Muscle layer of colon (tissue), 2 donors: ENCODE results near the gene DCDC2.
"Not testable (repeated sequence)": the region's sequence is repeated elsewhere in the genome, so short reads cannot be mapped to it uniquely, and the experiment has no call there.

Experiments
- H3K27ac ChIP-seq: one replicate; pipeline ENCODE4 v1.7.0; 2013; ENCODE audit warnings: low read depth, mild to moderate bottlenecking, low read length, moderate library complexity
- H3K27me3 ChIP-seq, 2 donors: one replicate each; pipeline ENCODE4 v1.7.0; 2013; ENCODE audit warnings: low read length in 2 of 2, mild to moderate bottlenecking in 2 of 2; ENCODE audit not compliant: insufficient read depth in 2 of 2, control insufficient read depth in 1 of 2
- H3K36me3 ChIP-seq: one replicate; pipeline ENCODE4 v1.7.0; 2013; ENCODE audit warnings: mild to moderate bottlenecking, low read length; ENCODE audit not compliant: insufficient read depth
- H3K4me1 ChIP-seq: one replicate; pipeline ENCODE4 v1.7.0; 2013; ENCODE audit warnings: mild to moderate bottlenecking, low read length; ENCODE audit not compliant: insufficient read depth
- H3K4me3 ChIP-seq, 2 donors: one replicate each; pipeline ENCODE4 v1.7.0; 2013; ENCODE audit warnings: low read length in 2 of 2, low read depth in 1 of 2, mild to moderate bottlenecking in 1 of 2, moderate library complexity in 1 of 2
- H3K9ac ChIP-seq: one replicate; pipeline ENCODE4 v1.7.0; 2013; ENCODE audit warnings: low read length
- H3K9me3 ChIP-seq: one replicate; pipeline ENCODE4 v1.7.0; 2013; ENCODE audit warnings: mild to moderate bottlenecking, low read length
- donor health status: abdominal sarcoma.
- donor health status: Adenocarcinoma of cecum.

The DCDC2 gene

DNA sequence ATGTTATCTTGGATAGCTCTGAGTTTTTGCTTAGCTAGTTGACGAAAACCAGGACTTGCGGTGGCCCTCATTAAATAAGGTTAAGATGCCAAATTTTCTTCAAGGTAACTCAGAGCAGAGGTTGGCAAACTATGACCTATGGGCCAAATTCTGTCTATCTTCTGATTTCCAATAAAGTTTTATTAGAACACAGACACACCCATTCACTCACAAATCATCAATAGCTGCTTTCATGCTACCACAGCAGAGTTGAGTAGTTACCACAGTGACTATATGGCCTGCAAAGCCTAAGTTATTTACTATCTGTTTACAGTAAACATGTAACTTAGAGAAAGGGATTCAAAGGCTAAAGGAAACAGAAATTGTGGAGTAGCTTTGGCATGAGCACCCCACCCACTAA is 23.6 kb downstream of the DCDC2 start:
- Histone ChIP-seq H3K27ac (no peak overlapping the region), H3K27me3 (no peaks in the 10 kb centered on the region), H3K4me1 (peaks cover 3% of the 10 kb centered on the region), H3K9ac (no peak overlapping the region), H3K9me3 (no peaks in the 10 kb centered on the region), H3K36me3 (no peaks in the 10 kb centered on the region), H3K4me3 (no peak overlapping the region)

DNA sequence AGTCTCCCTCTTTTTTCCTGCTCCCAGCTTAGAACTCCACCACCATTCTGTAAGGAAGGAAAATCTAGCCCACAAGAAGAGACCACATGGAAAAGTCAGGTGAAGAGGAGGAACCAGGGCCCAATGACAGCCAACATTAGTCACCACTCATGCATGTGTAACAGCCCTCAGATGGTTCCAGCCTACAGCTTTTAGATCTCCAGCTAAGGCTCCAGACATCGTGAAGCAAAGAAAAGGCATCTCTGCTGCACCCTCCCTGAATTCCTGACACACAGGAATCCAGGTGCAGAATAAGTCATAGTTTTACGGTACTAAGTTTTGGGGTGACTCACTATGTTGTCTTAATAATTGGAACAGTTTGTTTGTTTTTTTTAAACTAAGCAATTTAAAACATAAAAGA is 25.5 kb downstream of the DCDC2 start:
- Histone ChIP-seq H3K9me3 (no peaks in the 10 kb centered on the region), H3K9ac (no peak overlapping the region), H3K4me3 (no peak overlapping the region), H3K36me3 (no peaks in the 10 kb centered on the region), H3K27me3 (no peaks in the 10 kb centered on the region), H3K27ac (no peak overlapping the region), H3K4me1 (peaks cover 3% of the 10 kb centered on the region)

DNA sequence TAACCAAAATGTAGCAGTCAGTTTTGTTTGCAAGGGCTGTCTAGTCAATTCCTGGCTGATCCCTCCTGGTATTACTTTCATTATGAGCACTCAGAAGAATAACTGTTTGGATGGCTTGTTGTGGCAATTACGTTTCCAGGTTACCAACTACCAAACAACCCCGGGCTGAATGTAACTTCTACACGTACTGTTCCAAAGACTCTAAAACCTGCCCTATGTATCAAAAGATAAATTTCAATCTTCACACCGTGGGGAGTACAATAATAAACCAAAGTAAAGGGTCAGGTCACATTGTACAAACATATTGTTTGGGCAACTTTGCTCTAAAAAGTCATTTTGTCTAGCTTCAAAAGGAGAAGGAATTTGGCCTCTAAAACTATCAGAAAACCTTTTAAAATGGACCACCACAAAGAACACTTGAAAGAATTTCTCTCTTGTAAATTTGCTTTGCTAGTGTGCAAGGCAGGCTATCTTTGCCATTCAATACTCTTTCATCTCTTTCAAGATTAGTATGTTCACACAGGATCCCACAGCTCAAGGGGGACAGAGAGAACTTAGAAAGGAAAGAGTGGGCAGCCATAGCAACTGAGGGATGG is 27.6 kb downstream of the DCDC2 start:
- Histone ChIP-seq H3K27me3 (no peaks in the 10 kb centered on the region), H3K4me3 (no peak overlapping the region), H3K9ac (no peak overlapping the region), H3K36me3 (no peaks in the 10 kb centered on the region), H3K9me3 (no peaks in the 10 kb centered on the region), H3K27ac (no peak overlapping the region), H3K4me1 (peaks cover 3% of the 10 kb centered on the region)

DNA sequence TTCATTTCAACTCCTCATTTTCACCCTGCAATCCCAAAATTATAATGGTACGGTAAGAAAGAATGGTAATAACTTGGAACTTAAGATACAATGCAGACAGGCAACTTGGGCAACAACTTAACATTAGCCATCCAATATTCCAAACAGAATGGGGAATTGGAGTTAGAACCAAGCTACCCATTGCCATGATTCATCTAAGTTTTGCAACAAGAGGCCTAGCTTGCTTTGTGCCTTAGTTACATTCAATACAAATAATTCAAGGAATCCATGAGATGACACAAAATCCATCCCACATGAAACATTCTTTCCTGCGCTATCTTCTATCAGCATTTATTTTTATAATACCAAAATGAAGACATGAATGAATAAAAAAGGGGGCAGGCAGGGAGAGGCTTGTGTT is 28.4 kb downstream of the DCDC2 start:
- Histone ChIP-seq H3K9me3 (no peaks in the 10 kb centered on the region), H3K27ac (no peak overlapping the region), H3K36me3 (no peaks in the 10 kb centered on the region), H3K4me3 (no peak overlapping the region), H3K4me1 (peaks cover 3% of the 10 kb centered on the region), H3K9ac (no peak overlapping the region), H3K27me3 (no peaks in the 10 kb centered on the region)

DNA sequence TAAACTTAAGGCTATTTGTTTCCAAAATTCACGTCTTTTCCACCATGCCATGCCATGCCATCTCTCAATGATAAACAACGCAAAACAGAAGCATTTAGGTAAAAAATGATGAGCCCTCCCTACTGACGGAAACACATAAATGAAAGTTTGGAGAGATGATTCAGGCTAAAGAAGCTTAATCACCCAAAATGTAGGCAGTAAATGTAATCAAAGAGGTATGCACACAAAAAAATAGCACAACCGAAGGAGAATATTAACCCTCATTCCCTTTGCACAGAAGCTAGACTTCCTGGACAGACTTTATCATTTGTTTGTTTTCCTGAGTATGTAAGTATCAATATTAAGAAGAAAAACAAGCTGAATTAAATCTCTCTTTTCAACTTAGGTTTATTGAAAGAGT is 28.8 kb downstream of the DCDC2 start:
- Histone ChIP-seq H3K9ac (no peak overlapping the region), H3K36me3 (no peaks in the 10 kb centered on the region), H3K27ac (no peak overlapping the region), H3K27me3 (no peaks in the 10 kb centered on the region), H3K4me3 (no peak overlapping the region), H3K9me3 (no peaks in the 10 kb centered on the region), H3K4me1 (peaks cover 3% of the 10 kb centered on the region)

DNA sequence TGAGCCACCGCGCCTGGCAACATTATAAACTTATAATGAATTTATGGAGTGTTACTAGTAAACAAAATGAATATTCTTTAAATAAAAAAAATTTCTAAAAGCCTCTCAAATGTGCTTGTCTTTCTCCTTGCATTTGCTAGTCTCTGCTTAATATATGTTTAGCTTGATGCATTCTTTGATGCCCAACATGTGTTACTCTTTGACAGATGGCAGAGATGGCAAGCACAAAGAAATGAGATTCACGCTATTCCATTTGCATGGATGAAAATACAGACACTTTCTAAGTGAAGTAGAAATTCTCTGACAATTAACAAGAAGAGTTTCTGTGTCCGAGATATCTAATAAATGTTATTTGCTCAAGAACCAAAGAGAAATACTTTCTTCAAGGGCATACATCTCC is 30.1 kb downstream of the DCDC2 start:
- H3K9me3 ChIP-seq = no peaks in the 10 kb centered on the region
- peaks cover 3% of the 10 kb centered on the region for H3K4me1 ChIP-seq
- no peak overlapping the region for H3K4me3 ChIP-seq
- no peak overlapping the region for H3K9ac ChIP-seq
- H3K36me3 ChIP-seq = no peaks in the 10 kb centered on the region
- no peaks in the 10 kb centered on the region for H3K27me3 ChIP-seq
- no peak overlapping the region for H3K27ac ChIP-seq

DNA sequence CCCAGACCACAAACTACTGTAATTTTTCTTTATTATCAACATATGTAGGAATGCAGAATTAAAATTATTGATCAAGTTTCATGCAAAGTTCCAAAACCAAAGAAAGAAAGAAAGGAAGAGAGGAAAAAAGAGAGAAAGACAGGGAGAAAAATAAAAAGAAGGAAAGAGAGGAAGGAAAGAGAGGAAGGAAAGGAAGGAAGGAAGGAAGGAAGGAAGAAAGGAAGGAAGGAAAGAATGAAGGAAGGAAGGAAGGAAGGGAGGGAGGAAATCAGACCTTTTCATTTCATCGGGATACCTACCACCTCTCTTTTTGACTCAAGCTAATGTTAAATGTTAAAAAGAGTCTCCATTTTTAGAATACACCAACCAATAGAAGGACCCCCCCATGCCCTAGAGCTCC is 31.9 kb downstream of the DCDC2 start:
- Histone ChIP-seq H3K4me1 (peaks cover 3% of the 10 kb centered on the region), H3K27me3 (no peaks in the 10 kb centered on the region), H3K36me3 (no peaks in the 10 kb centered on the region), H3K9ac (no peak overlapping the region), H3K27ac (no peak overlapping the region), H3K4me3 (no peak overlapping the region), H3K9me3 (no peaks in the 10 kb centered on the region)

DNA sequence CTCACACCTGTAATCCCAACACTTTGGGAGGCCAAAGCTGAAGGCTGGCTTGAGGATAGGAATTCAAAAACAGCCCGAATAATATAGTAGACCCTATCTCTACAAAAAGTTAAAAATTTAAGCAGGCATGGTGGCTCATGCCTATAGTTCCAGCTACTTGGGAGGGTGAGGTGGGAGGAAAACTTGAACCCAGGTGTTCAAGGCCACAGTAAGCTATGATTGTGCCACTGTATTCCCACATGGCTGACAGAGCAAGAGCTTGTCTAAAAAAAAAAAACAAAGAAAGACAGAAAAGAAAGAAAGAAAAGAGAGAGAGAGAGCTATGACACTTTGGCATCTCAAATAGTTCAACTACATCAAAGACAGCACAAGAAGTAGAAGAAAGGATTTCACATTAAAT is 33.2 kb downstream of the DCDC2 start:
- Histone ChIP-seq H3K4me1 (peaks cover 1% of the 10 kb centered on the region), H3K9me3 (no peaks in the 10 kb centered on the region), H3K27me3 (no peaks in the 10 kb centered on the region), H3K27ac (no peak overlapping the region), H3K4me3 (no peak overlapping the region), H3K9ac (no peak overlapping the region), H3K36me3 (no peaks in the 10 kb centered on the region)

DNA sequence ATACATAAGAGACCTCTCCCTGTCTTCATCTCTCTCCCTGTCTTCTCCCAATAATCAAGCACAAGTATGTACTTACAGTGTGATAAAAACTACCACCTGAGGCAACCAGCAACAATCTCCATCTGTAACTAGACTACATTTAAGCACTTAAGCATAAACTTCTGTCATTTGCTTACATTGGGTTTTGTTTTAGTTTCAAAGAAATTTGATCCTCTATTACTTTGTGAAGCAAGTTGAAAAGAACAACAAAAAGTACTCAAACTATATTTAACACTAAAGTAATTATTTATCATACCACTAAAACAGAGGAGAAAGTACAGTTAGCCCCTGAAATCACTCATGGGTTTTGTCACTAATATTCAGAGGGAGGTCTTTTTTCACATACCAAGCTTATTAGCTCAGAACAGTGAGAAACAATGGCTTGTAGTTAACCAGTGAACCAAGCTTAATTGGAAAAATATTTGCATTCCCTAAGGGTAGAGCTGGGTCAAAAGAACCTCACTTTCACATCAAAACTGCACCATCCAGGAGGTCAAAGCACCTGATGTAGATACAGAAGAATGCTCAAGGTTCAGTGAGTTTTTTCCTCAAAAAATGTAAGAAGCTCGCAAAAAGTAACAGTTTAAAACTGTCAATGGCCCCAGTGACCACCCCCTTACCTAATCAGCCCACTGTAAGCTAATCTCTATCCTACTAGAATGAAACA is 34.1 kb downstream of the DCDC2 start:
- Histone ChIP-seq H3K27ac (no peak overlapping the region), H3K27me3 (no peaks in the 10 kb centered on the region), H3K4me3 (no peak overlapping the region), H3K9me3 (no peaks in the 10 kb centered on the region), H3K36me3 (no peaks in the 10 kb centered on the region), H3K4me1 (no peaks in the 10 kb centered on the region), H3K9ac (no peak overlapping the region)

DNA sequence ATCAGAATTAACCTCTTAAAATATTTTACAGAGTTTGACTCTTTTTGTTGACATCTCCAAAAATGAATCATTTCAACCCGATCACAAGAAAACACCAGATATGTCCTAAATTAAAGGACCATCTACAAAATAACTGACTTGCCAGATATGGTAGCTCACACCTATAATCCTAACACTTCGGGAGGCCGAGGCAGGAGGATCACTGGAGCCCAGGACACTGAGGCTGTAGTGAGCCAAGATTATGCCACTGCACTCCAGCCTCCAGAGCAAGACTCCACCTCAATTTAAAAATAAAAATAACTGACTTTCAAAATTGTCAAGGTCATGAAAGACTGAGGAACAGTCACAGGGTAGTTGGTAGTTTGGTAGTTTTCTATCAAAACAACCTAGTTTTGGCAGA is 34.9 kb downstream of the DCDC2 start:
- H3K27me3 ChIP-seq = no peaks in the 10 kb centered on the region
- H3K9me3 ChIP-seq = no peaks in the 10 kb centered on the region
- H3K4me1 ChIP-seq = no peaks in the 10 kb centered on the region
- H3K36me3 ChIP-seq = no peaks in the 10 kb centered on the region
- no peak overlapping the region for H3K9ac ChIP-seq
- no peak overlapping the region for H3K27ac ChIP-seq
- H3K4me3 ChIP-seq = no peak overlapping the region

DNA sequence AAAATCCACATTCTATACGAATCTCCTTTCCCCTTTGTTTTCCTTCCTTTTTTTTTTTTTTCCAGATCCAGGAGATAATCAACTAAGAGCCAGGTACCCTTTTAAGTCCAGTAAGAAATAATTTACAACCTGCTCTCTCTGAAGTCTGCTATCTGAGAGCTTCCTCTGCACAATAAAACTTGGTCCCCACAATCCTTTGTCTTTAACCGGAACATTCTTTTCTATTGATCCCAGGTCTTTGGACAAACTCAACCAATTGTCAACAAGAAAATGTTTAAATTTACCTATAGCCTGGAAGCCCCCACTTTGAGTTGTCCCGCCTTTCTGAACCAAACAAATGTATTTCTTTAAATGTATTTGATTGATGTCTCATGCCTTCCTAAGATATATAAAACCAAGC is 35.4 kb downstream of the DCDC2 start:
- H3K4me3 ChIP-seq, H3K27ac ChIP-seq, H3K9me3 ChIP-seq: not testable (repeated sequence)

DNA sequence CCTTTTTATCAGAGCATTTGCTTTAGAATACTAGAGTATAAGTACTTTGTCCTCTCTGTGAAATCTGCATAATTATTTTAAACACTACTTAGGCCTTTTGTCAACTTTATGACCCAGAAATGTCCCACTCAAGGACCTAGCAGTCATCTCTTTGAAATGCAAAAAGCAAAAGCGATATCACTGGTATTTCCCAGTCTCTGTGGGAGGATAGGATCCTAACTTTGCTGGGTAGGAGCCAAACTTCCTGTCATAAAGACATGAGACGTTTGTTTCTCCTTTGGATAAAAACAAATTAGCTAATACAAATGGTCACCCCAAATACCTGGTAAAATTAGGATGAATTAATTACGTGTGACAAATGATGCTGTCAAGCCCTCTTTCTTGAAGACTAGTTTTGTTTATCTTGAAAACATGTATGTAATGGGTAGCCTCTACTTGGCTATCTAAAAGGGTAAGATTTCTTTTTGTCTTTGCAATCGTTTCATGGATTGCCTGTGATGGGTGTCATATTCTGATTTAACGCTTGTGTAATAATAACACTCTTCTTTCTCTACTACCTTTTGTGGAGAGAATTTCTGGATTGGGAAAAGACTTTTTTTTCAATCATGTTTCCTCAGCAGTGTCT is 36.2 kb downstream of the DCDC2 start:
- no peak overlapping the region for H3K27ac ChIP-seq
- no peaks in the 10 kb centered on the region for H3K9me3 ChIP-seq
- no peaks in the 10 kb centered on the region for H3K27me3 ChIP-seq
- no peak overlapping the region for H3K9ac ChIP-seq
- H3K36me3 ChIP-seq = no peaks in the 10 kb centered on the region
- H3K4me3 ChIP-seq = no peak overlapping the region
- H3K4me1 ChIP-seq = no peaks in the 10 kb centered on the region

More for the DNA sequence above, 35.4 kb downstream of the DCDC2 start:
- H3K4me1 ChIP-seq, H3K36me3 ChIP-seq, H3K27me3 ChIP-seq, H3K9ac ChIP-seq: not testable (repeated sequence)
